GM19035 (cell line): ENCODE data around the gene RUFY1.

Source experiments
- ATAC-seq: cut with Tn5 transposase; IDR thresholded peaks from one replicate; pipeline ENCODE4 v1.9.1; 2021; ENCODE audit not compliant: unreplicated experiment

The RUFY1 gene

DNA sequence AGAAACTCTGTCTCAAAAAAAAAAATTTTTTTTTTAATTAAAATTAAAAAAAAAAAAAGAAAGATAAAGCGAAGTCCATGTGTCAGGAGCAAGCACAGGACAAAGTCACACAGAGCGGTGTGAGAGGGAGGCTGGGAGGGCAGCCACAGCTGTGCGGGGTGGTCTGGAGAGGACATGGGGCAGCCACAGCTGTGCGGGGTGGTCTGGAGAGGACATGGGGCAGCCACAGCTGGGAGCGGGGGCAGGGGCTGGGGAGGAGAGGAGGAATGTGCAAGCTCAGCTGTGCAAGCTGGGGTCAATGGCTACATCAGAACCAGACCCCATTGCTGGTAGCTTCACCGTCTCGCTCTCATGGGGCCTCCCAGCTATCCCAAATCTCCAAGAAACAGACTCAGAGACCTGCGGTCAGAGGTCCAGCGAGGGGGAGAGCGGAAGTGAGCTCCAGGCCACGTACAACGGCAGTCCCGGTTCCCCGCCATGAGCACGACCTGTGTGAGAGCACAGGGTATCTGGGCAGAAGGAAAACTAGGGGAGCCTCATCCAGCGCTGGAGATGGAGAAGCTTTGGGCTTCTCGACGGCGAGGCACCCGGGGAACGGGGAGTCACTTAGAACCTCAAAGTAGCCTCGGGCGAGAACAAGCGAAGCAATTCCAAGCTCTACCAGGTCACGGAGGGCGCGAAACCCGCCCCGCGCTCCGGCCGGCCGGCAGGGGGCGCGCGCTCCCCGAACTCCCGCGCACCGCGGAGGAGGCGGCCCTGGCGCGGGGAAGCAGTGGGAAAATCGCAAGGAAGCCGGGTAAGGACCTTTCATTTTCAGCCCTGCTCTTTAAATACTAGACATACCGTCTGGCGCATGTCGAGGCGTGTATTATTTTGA, 107.2 kb downstream of the RUFY1 start:
- ATAC-seq: peak; percentile 85

DNA sequence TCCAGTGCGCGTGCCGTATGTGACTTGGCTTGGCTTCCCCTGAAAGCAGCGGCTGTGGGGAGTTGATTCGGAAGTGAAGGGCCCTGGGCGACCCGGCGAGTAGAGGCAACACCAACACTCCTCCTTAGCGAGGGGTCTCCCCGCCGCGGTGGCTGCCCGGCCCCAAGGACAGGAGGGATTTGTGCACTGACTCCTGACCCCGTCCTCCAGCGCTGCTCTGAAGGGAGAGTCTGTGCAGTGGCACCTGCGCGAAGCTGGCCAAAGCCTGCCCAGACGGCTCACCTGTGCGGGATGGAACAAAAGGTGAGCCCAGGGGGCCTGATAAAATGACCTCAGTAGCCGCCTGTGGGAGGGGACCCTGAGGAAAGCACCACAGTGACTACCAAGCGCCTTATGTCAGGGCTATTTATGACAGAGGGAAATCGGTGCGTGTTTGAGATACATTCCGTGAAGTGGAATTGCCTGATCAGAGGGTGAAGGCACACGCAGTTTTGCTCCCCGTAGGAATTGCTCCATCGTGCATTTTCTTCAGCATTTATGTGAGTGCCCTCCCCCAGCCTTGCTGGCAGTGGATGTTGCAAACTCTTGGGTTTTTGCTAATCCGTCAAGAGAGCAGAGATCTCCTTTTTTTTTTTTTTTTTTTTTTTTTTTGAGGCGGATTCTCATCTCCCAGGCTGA, 108.0 kb downstream of the RUFY1 start:
- ATAC-seq: peak; percentile 62
